ENCODE data around the gene KRT15.
A peak's percentile ranks its signal among the peaks of the same experiment; 100 is the strongest.

The KRT15 gene

DNA sequence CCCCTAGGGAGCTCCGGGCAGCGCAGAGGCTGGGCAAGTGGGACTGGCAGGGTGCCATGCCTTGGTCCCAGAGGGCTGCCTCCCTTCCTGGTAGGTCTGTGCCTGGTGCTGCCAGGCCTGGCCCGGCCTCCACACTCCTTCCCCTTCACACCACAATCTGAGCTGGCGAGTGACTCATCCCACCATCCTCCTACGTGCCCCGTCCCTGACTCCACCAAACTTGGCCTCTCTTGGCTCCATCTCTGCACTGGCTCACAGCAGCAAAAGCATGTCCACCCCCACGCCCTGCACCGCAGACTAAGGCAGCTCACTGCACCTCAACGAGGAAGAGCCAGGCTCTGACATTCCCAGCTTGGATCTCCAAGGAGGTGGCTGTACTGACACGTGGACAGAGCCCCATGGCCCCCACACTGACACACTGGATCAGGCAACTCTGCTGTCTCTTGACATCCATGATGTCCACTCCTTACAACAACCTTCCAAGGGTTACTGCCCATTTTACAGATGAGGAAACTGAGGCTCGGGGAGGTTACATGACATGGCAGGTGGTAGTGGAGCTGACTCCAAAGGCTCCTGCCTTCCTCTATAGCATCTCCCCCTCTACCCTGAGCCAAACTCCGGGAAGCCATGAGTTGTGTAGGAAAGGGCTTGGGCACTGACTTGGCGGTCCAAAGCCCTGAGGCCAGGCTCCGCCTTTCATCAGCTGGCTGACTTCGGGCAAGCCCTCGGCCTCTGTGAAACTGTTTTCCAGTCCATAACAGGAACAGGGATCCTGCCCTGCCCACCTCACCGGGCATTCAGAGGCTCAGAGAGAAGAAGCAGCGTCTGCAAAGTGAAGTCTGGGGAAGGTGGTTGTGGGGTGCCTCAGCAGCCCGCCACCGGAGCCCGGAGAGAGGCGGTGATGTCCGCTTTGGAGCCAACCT, 29.5 kb upstream of the KRT15 start:
- Histone ChIP-seq H3K27me3 (ENCODE audit: insufficient read depth, poor library complexity, severe bottlenecking) (no peaks in the 10 kb centered on the region), H3K36me3 (ENCODE audit: low read depth) (no peaks in the 10 kb centered on the region), H3K27ac (ENCODE audit: poor library complexity, severe bottlenecking) (peak overlapping the region; percentile 74), H3K4me3 (ENCODE audit: severe bottlenecking) (no peak overlapping the region), H3K9me3 (ENCODE audit: severe bottlenecking) (no peaks in the 10 kb centered on the region), H3K4me1 (ENCODE audit: insufficient read depth, poor library complexity, severe bottlenecking) (peaks cover 25% of the 10 kb centered on the region)
- DNase-seq (ENCODE audit: low spot score) (peak; percentile 98), ATAC-seq (ENCODE audit: low read depth) (peak; percentile 88)
- TF ChIP-seq CTCF (IDR thresholded peaks at IDR 0.05; ENCODE audit: poor library complexity, severe bottlenecking), result no peak

- H3K4me3 ChIP-seq (ENCODE audit: severe bottlenecking), result no peak overlapping the region
- TF ChIP-seq CTCF (IDR thresholded peaks at IDR 0.05; ENCODE audit: poor library complexity, severe bottlenecking), result no peak
- DNase-seq (ENCODE audit: low spot score) (no peak), ATAC-seq (ENCODE audit: low read depth) (peak; percentile 40)
- H3K36me3 ChIP-seq (ENCODE audit: low read depth), result no peaks in the 10 kb centered on the region
- peaks cover 25% of the 10 kb centered on the region for H3K4me1 ChIP-seq (ENCODE audit: insufficient read depth, poor library complexity, severe bottlenecking)
- H3K9me3 ChIP-seq (ENCODE audit: severe bottlenecking), result no peaks in the 10 kb centered on the region
- H3K27me3 ChIP-seq (ENCODE audit: insufficient read depth, poor library complexity, severe bottlenecking), result no peaks in the 10 kb centered on the region
- H3K27ac ChIP-seq (ENCODE audit: poor library complexity, severe bottlenecking), result peak overlapping the region; percentile 74
Measured at GRCh38 chr17:41547378-41547841, 28.7 kb upstream of the KRT15 start.

DNA sequence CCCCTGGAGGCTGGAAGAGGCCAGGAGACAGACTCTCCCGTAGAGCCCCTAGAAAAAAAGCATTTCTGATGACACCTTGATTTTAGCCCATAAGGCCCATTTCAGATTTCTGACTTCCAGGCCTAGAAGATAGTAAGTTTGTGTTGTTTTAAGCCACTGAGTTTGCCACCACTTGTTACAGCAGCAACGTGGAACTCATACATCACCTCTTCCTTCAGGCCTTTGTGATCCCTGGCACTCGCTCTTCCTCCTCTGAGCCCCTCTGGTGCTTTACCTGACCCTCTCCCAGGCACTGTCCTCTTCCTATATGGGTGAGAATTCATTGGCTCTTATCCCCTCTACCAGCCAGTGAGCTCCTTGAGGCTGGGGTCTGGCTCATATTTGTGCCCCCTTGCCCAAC, 28.1 kb upstream of the KRT15 start:
- no peak for TF ChIP-seq CTCF (IDR thresholded peaks at IDR 0.05; ENCODE audit: poor library complexity, severe bottlenecking)
- Histone ChIP-seq H3K4me1 (ENCODE audit: insufficient read depth, poor library complexity, severe bottlenecking) (peaks cover 25% of the 10 kb centered on the region), H3K4me3 (ENCODE audit: severe bottlenecking) (no peak overlapping the region), H3K36me3 (ENCODE audit: low read depth) (no peaks in the 10 kb centered on the region), H3K9me3 (ENCODE audit: severe bottlenecking) (no peaks in the 10 kb centered on the region), H3K27ac (ENCODE audit: poor library complexity, severe bottlenecking) (peak overlapping the region; percentile 74), H3K27me3 (ENCODE audit: insufficient read depth, poor library complexity, severe bottlenecking) (no peaks in the 10 kb centered on the region)
- ATAC-seq (ENCODE audit: low read depth) (no peak), DNase-seq (ENCODE audit: low spot score) (no peak)

DNA sequence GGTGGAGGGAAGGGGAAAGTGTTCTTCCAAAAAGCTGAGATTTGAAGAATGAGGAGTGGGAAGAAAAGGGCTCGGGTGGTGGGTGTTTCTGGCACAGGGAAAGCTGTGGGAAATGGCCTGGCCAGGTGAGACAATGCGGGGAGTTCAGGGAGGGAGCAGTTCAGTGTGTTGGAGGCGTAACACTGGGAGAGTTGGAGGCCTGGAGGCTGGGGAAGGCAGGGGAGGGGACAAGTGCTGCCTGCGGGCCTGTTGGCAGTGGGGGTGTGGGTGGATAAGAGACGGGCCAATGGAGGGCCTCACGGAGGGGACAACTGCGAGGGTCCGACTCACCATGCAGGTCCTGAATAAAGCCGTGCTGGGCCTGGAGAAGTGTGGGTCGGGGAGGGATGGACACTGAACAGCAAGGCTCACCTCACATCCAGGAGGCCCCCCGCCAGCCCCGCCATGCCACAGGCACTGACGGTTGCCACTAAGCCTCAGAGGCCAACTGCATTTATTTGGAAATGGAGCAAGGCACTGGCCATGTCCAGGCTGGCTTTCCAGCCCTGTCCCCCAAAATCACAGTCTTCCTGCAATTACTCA, 27.2 kb upstream of the KRT15 start:
- H3K9me3 ChIP-seq (ENCODE audit: severe bottlenecking), result no peaks in the 10 kb centered on the region
- peaks cover 30% of the 10 kb centered on the region for H3K4me1 ChIP-seq (ENCODE audit: insufficient read depth, poor library complexity, severe bottlenecking)
- TF ChIP-seq CTCF (IDR thresholded peaks at IDR 0.05; ENCODE audit: poor library complexity, severe bottlenecking), result no peak
- no peaks in the 10 kb centered on the region for H3K36me3 ChIP-seq (ENCODE audit: low read depth)
- no peak overlapping the region for H3K4me3 ChIP-seq (ENCODE audit: severe bottlenecking)
- ATAC-seq (ENCODE audit: low read depth) (no peak), DNase-seq (ENCODE audit: low spot score) (no peak)
- H3K27me3 ChIP-seq (ENCODE audit: insufficient read depth, poor library complexity, severe bottlenecking), result no peaks in the 10 kb centered on the region
- no peak overlapping the region for H3K27ac ChIP-seq (ENCODE audit: poor library complexity, severe bottlenecking)

All from RWPE2 (cell line).